ENCODE results near the gene GPC6.

DNA sequence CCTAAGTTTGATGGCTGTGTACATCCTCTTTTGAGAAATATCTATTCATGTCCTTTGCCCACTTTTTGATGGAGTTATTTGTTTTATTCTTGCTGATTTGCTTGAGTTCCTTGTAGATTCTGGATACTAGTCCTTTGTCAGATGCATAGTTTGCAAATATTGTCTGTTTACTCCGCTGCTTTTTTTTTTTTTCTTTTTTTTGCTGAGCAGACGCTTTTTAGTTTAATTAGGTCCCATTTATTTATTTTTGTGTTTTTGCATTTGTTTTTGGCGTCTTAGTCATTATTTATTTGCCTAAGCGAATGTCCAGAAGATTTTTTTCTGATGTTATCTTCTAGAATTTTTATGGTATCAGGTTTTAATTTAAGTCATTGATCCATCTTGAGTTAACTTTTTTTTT is 114.9 kb downstream of the GPC6 start:
- no peak for TF ChIP-seq CTCF (optimal IDR thresholded peaks at IDR 0.05 in 1 of 3, IDR thresholded peaks at IDR 0.05 in 1 of 3, conservative IDR thresholded peaks at IDR 0.05 in 1 of 3; ENCODE audit: extremely low read depth in 1 of 3, insufficient read depth in 2 of 3, low read length in 3 of 3)
- TF ChIP-seq EZH2 (IDR thresholded peaks at IDR 0.05; ENCODE audit: low read length), result no peak

Data from keratinocyte (primary cell).